Daoy (cell line): ENCODE results near the gene GMEB2. TPM values are rescaled to one million over a fixed set of nuclear protein-coding genes. Genes with fewer than 3 reads are reported as not detected.
"Not testable (repeated sequence)": the region's sequence is repeated elsewhere in the genome, so short reads cannot be mapped to it uniquely, and the experiment has no call there.

Experiments used
- DNase-seq: peaks from one replicate; pipeline ENCODE4 v3.0.0-alpha.2; 2015; ENCODE audit warnings: low read depth
- total RNA-seq: library from RNA; depleted of rRNA; stranded (reverse); fragments of >200 nt; shearing (Covaris generic); gene quantifications from 2 replicates; pipeline ENCODE4 v1.2.3, GENCODE V29; 2014

Gene GMEB2
- total RNA-seq, 1 experiment from 2014 or later, result 7.6 TPM

- DNase-seq, result peak; percentile 92
Observed at GRCh38 chr20:63657937-63658748, 31.2 kb upstream of the GMEB2 start, which contains the start of gene RTEL1. TSS of gene RTEL1 (plus strand) at chr20:63658312. CDS start at chr20:63659403, 1,091 bp downstream.

DNA sequence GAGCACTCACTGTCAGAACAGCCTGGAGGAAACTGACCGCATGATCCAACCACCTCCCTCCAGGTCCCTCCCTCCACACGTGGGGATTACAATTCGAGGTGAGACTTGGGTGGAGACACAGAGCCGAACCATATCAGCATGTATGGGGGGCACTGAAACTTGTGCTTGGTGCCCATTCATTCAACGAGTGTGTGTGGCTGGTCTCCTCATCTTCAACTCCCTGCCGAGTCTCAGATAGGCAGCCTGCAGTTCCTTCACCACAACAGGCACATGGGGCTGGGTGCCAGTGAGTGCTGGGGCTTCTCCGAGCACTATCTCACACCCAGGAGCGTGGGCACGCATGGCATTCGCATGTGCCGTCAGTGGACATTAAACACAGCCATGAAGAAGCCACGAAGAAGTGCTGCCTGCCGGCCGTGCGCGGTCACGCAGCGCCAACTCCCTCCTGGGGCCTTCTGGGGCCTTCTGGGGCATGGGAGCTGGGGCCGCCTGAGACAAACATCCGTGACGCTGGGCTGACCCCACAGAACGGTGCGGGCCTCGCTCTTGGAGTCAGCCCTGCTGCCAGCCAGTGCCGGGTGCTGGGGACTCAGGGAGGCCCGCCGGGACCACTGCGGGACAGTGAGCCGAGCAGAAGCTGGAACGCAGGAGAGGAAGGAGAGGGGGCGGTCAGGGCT is 30.5 kb upstream of the GMEB2 start:
- DNase-seq, result no peak

DNA sequence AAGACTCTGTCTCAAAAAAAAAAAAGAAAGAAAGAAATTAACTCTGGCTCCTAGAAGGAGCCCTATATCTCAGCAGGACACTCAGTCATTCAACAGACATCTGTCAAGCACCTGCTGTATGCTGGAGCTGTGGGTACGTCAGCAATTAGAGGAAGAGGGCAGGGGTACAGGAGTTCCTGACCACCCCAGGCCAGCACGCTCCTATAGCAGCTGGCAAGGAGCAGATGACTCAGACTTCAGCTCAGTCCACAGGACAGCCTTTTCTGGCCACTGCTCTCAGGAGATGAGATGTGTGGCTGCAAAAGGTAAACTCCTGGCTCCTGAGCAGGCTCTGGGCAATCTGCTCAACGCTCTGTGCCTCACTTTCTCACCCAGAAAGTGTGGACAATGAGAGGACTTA is 29.6 kb upstream of the GMEB2 start:
- no peak for DNase-seq

DNA sequence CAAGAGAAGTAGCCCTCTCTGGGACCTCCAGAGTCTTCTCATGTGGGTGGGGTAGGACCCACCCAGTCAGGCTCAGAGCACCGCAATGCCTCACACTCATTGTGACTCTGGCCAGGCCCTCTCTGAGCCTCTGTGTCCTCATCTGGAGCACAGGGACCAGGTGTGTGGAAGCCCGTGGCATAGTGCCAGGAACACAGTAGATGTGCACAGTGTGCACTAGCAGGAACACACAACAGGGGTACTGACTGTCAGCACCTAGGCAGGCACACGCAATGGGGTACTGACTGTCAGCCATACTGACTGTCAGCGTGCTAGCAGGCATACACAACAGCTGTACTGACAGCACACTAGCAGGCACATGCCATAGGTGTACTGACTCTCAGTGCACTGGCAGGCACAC is 28.3 kb upstream of the GMEB2 start:
- no peak for DNase-seq

DNA sequence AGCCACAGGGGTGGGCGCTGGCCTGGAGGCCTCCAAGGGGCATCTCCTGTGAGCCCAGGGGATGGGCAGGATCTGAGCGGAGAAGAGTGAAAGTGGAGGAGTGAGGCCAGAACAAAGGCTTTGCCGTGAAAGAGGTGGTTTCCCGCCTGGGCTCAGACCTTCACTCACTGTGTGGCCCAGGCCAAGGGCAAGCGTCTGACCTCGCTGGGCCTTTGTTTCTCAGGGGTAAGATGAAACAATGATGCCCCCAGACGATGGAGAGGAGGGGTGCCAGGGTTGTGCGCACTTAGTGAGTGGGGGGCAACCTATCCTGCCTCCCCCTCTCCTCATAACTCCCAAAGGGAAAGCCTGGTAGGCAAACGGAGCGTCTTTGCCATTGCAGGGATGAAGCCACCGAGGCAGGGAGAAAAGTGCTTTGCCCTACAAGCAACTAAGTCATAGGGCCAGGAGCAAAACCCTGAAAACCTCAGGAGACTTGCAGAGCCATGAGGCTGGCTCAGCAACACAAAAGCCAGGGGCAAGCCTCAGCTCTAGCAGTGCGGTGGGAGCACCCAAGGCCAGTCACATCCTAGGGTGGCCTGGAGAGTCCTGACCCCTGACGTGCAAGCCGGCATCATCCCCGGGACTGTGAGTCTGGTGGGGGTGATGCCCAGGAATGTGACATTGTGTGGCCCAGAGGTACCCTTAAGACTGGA is 27.2 kb upstream of the GMEB2 start:
- DNase-seq, result no peak

- peak; percentile 91 for DNase-seq
Observed at GRCh38 chr20:63653041-63653973, 26.4 kb upstream of the GMEB2 start, which contains the start of gene STMN3. TSS of gene STMN3 (minus strand) at chr20:63653424. CDS start at chr20:63653345, 79 bp downstream.

- peak; percentile 30 for DNase-seq
Observed at GRCh38 chr20:63652192-63652980, 25.5 kb upstream of the GMEB2 start.

DNA sequence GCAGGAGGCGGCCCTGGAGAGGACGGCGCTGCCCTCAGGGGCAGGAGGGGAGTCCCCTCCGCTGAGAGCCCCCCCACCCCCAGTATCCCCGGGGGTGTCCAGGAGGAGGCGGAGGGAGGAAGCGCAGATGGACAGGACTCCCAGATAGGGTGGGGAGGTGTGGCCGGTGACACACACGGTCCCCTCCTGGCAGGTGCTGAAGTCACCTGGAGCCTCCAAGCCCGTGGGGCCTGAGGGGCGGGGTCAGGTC is 25.0 kb upstream of the GMEB2 start:
- peak; percentile 36 for DNase-seq

GRCh38 chr20:63650486-63650885 is 23.6 kb upstream of the GMEB2 start:
- DNase-seq, result not testable (repeated sequence)

DNA sequence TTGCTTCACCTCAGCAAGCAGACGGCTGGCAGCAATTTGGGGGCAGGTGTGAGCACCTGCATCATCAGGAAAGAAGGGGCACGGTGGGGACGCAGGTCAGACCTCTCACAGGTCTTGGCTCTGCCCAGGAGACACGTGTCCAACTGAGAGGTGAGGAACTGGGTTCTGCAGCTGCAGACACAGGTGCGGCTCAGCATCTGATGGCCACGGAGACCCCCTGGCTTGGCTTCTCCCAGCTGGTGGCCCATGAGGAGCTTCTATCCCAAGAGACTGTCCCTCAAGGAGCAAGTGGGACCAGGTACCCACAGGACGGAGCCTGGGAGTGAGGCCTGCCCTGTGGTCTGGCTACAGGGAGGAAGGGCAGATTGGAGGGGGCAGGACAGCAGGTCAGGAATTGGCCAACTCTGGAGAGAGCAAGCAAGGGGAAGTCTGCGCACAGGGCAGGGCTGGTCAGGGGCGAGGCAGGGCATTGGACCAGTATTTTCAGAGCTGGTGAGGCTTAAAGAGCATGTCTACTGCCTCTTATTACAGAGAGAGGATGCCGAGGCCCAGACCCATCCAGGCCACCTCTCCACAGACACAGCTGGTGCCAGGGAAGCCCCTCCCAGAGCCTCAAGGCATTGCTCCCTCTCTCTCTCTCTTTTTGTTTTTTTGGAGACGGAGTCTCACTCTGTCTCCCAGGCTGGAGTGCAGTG is 22.1 kb upstream of the GMEB2 start:
- DNase-seq, result no peak

- DNase-seq, result no peak
Observed at GRCh38 chr20:63648190-63648589, 21.3 kb upstream of the GMEB2 start.

DNA sequence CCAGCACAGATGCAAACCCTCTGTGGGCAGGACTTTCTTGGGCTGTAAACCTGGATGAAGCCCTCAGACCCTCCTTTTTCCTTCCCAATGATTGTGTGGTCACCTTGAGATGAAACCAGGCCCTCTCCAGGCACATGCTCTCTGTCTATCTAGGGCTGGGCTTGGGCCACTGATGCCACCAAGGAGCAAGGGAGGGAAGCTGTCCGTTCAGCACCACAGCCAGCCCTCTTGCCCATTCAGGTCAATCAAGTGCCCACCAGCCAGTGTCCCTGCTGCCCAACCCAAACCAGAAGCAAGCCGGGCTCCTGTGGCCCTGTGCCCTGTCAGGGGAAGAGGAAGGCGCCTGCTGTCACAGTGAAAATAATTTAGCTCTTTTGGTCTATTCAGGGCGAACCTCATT is 18.3 kb upstream of the GMEB2 start:
- DNase-seq, result no peak

DNA sequence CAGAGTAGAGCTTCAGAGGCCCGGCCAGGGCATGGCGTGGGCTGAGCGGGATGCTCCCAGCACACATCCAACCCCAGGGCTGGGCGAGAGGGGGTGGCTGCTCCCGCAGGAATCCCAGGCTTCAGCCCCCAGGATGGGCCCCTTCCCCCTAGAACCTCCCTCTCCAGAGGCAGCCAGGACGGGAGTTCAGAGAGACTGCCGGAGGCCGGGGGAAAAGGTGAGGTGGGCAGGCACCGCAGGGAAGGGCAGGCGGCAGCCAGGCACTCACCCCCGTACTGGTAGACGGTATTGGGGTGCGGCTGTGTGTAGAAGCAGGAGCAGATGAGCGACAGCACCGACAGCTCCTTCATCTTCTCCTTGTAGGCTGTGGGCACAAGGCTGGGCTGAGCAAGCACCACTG is 17.0 kb upstream of the GMEB2 start:
- DNase-seq, result no peak

DNA sequence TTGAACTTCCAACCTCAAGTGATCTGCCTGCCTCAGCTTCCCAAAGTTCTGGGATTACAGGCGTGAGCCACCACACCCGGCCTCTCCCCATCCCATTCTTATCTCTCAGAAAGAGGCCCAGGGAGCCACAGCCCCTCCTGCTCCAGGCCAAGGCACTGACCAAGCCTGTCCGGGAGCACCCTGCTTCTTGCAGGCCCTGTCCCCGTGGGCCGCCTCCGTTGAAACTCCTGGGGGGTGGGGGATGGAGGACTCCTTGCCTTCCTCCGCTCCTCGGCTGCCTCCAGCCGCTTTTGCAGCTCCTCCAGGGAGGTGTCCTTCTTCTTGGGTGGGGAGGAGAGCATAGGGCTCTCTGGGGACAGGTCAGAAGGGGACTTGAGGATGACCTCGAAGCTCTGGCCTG is 16.6 kb upstream of the GMEB2 start:
- DNase-seq, result no peak

- DNase-seq, result peak; percentile 36
Observed at GRCh38 chr20:63642527-63643247, 15.8 kb upstream of the GMEB2 start.

- peak; percentile 84 for DNase-seq
Observed at GRCh38 chr20:63641792-63642523, 15.1 kb upstream of the GMEB2 start.

- DNase-seq, result no peak
Observed at GRCh38 chr20:63641146-63641791, 14.4 kb upstream of the GMEB2 start.

DNA sequence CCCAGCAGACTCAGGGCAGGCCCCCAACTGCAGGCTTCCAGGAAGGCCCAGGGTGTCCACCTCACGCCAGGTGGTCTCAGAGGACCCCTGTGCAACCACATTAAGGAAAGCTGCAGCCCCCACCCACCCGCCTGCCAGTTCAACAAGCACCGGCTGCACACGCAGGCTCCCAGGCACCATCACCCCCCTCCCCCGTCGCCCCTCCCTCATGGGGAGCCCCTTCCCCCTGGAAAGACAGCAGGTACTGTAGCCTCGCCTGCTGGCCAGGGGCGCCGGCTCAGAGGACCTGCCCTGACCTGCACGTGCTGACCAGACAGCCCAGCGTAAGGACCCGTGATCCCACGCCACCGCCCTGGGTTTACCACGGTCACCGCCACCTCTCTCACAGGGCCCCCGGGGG is 13.8 kb upstream of the GMEB2 start:
- DNase-seq, result not testable (repeated sequence)
